ENCODE data around the gene FAM193B.

- TF ChIP-seq CTCF (IDR thresholded peaks at IDR 0.05) (no peak), POLR2AphosphoS5 (IDR thresholded peaks at IDR 0.05; ENCODE audit: insufficient read depth in 1 of 2, low read depth in 1 of 2) (no peak), POLR2A (IDR thresholded peaks at IDR 0.05) (no peak)
Observed at GRCh38 chr5:177529247-177530203, 24.8 kb downstream of the FAM193B start.

Measured in vagina (tissue), 2 donors.